Measurements from ENCODE around the gene RAPH1. TPM values are rescaled to one million over a fixed set of nuclear protein-coding genes. Genes with fewer than 3 reads are reported as not detected.

Gene RAPH1
- total RNA-seq, 1 experiment from 2014 or later = 29.7 TPM

DNA sequence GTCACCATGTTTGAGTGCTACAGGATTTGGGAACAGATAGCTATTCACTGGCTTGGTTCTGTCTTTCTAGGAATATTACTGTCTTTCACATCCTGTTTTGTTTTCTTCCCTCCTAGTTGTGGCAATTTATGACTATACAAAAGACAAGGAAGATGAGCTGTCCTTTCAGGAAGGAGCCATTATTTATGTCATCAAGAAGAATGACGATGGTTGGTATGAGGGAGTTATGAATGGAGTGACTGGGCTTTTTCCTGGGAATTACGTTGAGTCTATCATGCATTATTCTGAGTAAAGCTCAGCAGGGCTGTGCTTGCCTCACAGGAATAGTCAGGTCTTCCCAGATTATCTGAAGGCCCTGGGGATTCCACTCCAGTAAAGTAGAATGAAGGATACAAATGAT lies 108.0 kb downstream of the RAPH1 start:
- no TSS peak for BruUV-seq (replicated peaks)
- Histone ChIP-seq H3K27ac (ENCODE audit: low read depth, low read length, poor library complexity, severe bottlenecking) (no peak overlapping the region), H3K4me3 (ENCODE audit: low read depth, low read length, poor library complexity, severe bottlenecking) (no peak overlapping the region), H3K4me1 (ENCODE audit: insufficient read depth, low read length, poor library complexity, severe bottlenecking) (peaks cover 5% of the 10 kb centered on the region), H3K9me3 (ENCODE audit: low read depth, low read length, poor library complexity, severe bottlenecking) (no peaks in the 10 kb centered on the region), H3K36me3 (ENCODE audit: insufficient read depth, low read length, poor library complexity, severe bottlenecking) (peaks cover 9% of the 10 kb centered on the region), H3K27me3 (replicated peaks; ENCODE audit: insufficient read depth, low read depth, low read length, poor library complexity) (no peaks in the 10 kb centered on the region)
- TF ChIP-seq, protein P1, sequence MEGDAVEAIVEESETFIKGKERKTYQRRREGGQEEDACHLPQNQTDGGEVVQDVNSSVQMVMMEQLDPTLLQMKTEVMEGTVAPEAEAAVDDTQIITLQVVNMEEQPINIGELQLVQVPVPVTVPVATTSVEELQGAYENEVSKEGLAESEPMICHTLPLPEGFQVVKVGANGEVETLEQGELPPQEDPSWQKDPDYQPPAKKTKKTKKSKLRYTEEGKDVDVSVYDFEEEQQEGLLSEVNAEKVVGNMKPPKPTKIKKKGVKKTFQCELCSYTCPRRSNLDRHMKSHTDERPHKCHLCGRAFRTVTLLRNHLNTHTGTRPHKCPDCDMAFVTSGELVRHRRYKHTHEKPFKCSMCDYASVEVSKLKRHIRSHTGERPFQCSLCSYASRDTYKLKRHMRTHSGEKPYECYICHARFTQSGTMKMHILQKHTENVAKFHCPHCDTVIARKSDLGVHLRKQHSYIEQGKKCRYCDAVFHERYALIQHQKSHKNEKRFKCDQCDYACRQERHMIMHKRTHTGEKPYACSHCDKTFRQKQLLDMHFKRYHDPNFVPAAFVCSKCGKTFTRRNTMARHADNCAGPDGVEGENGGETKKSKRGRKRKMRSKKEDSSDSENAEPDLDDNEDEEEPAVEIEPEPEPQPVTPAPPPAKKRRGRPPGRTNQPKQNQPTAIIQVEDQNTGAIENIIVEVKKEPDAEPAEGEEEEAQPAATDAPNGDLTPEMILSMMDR (conservative IDR thresholded peaks at IDR 0.05; ENCODE audit: low read depth, low read length) = no peak
- no peak for TF ChIP-seq EZH2 (IDR thresholded peaks at IDR 0.05; ENCODE audit: borderline replicate concordance, low read depth, low read length, poor library complexity, severe bottlenecking)
- intact Hi-C loops (cut with micrococcal nuclease; ENCODE audit: unreplicated experiment) = no loop called here
- CTCF ChIA-PET = no interaction called here
- peak; percentile 37 for DNase-seq (ENCODE audit: low spot score)
- POLR2A ChIA-PET (ENCODE audit: low non-redundant PET) = no interaction called here

DNA sequence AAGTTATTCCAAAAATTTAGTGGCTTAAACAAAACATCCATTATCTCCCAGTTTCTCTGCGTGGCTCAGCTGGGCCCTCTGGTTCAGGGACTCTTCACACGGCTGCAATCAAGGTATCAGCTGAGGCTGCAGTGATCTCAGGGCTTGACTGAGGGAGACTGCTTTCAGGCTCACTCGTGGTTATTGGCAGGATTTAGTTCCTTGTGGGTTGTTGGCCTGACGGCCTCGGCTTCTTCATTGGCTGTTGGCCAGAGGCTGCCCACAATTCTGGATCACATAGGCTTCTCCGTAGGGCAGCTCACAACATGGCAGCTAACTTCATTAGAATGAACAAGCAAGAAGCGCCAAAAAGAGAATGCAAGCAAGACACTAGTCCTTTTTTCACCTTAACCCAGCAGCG lies 116.8 kb downstream of the RAPH1 start:
- H3K36me3 ChIP-seq (ENCODE audit: insufficient read depth, low read length, poor library complexity, severe bottlenecking) = peaks cover 21% of the 10 kb centered on the region
- no peak for TF ChIP-seq EZH2 (IDR thresholded peaks at IDR 0.05; ENCODE audit: borderline replicate concordance, low read depth, low read length, poor library complexity, severe bottlenecking)
- TF ChIP-seq, protein P1 (conservative IDR thresholded peaks at IDR 0.05; ENCODE audit: low read depth, low read length) = no peak
- no TSS peak for BruUV-seq (replicated peaks)
- POLR2A ChIA-PET (ENCODE audit: low non-redundant PET) = no interaction called here
- H3K4me3 ChIP-seq (ENCODE audit: low read depth, low read length, poor library complexity, severe bottlenecking) = no peak overlapping the region
- no peaks in the 10 kb centered on the region for H3K27me3 ChIP-seq (replicated peaks; ENCODE audit: insufficient read depth, low read depth, low read length, poor library complexity)
- no peak for DNase-seq (ENCODE audit: low spot score)
- CTCF ChIA-PET = no interaction called here
- H3K4me1 ChIP-seq (ENCODE audit: insufficient read depth, low read length, poor library complexity, severe bottlenecking) = no peaks in the 10 kb centered on the region
- no peak overlapping the region for H3K27ac ChIP-seq (ENCODE audit: low read depth, low read length, poor library complexity, severe bottlenecking)
- intact Hi-C loops (cut with micrococcal nuclease; ENCODE audit: unreplicated experiment) = no loop called here
- H3K9me3 ChIP-seq (ENCODE audit: low read depth, low read length, poor library complexity, severe bottlenecking) = peaks cover 6% of the 10 kb centered on the region

DNA sequence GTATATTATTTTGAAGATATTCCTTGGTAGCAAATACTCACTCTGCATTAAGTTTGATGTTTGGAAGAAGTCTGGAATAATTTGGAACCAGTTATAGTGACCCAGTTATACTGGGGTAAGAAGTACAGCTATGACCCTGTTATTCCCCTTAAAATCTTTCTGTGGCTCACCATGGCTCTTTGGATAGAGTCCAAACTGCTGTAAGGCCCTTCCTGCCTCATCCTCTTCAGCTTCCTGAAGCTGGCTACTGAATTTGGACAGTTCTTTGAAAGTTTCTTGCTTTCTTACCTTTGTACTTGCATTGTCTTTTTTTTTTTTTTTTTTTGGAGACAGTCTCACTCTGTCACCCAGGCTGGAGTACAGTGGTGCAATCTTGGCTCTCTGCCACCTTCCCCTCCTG lies 121.3 kb downstream of the RAPH1 start:
- POLR2A ChIA-PET (ENCODE audit: low non-redundant PET) = interaction anchor here (0.7 kb wide), 1 partner anchor 27 kb away, joined by 17 read pairs; no protein-coding TSS in a partner anchor
- intact Hi-C loops (cut with micrococcal nuclease; ENCODE audit: unreplicated experiment) = no loop called here
- peaks cover 31% of the 10 kb centered on the region for H3K36me3 ChIP-seq (ENCODE audit: insufficient read depth, low read length, poor library complexity, severe bottlenecking)

More for the DNA sequence above, 121.3 kb downstream of the RAPH1 start:
- H3K27me3 ChIP-seq (replicated peaks; ENCODE audit: insufficient read depth, low read depth, low read length, poor library complexity) = no peaks in the 10 kb centered on the region
- H3K27ac ChIP-seq (ENCODE audit: low read depth, low read length, poor library complexity, severe bottlenecking) = no peak overlapping the region
- no TSS peak for BruUV-seq (replicated peaks)
- TF ChIP-seq, protein P1 (conservative IDR thresholded peaks at IDR 0.05; ENCODE audit: low read depth, low read length) = no peak
- TF ChIP-seq EZH2 (IDR thresholded peaks at IDR 0.05; ENCODE audit: borderline replicate concordance, low read depth, low read length, poor library complexity, severe bottlenecking) = no peak
- H3K4me3 ChIP-seq (ENCODE audit: low read depth, low read length, poor library complexity, severe bottlenecking) = no peak overlapping the region
- H3K4me1 ChIP-seq (ENCODE audit: insufficient read depth, low read length, poor library complexity, severe bottlenecking) = no peaks in the 10 kb centered on the region
- CTCF ChIA-PET = no interaction called here
- peaks cover 6% of the 10 kb centered on the region for H3K9me3 ChIP-seq (ENCODE audit: low read depth, low read length, poor library complexity, severe bottlenecking)
- DNase-seq (ENCODE audit: low spot score) = no peak
